BJ (cell line): Measurements from ENCODE around the gene NCOA7. TPM values are rescaled to one million over a fixed set of nuclear protein-coding genes. Genes with fewer than 3 reads are reported as not detected.

ENCODE experiments used
- CTCF ChIA-PET: fragments of 350-600 bp; formaldehyde crosslinking; extraction: SDS; loops from one replicate; lab custom pipeline; 2021; ENCODE audit warnings: antibody characterized with exemption, inconsistent platforms; lab: Yijun Ruan, JAX
- POLR2A ChIA-PET: fragments of 300-600 bp; sonication (Branson Sonifier 250); formaldehyde crosslinking; extraction: SDS; loops from one replicate; lab custom pipeline; 2021; ENCODE audit warnings: antibody characterized with exemption; lab: Charles Lee
- DNase-seq: peaks from one replicate; pipeline ENCODE4 v3.0.0-alpha.2; 2011; ENCODE audit warnings: low read depth
- H3K27me3 ChIP-seq: 2 replicates; pipeline ENCODE4 v1.6.0; 2011; ENCODE audit warnings: low read length; ENCODE audit not compliant: control insufficient read depth, insufficient read depth
- H3K36me3 ChIP-seq: 2 replicates; pipeline ENCODE4 v1.5.1; 2011; ENCODE audit warnings: low read length; ENCODE audit not compliant: control insufficient read depth, insufficient read depth
- H3K4me3 ChIP-seq: 2 replicates; pipeline ENCODE4 v1.5.1; 2011; ENCODE audit warnings: low read depth, mild to moderate bottlenecking, control low read depth, low read length
- CTCF ChIP-seq: IDR thresholded peaks from 2 replicates; pipeline ENCODE4 v1.5.1; 2011; ENCODE audit warnings: low read depth, mild to moderate bottlenecking, control low read depth, inconsistent platforms, low read length, moderate library complexity; ENCODE audit not compliant: insufficient read depth
- polyA plus RNA-seq: library from polyadenylated mRNA; depleted of rRNA; stranded (reverse); fragments of >200 nt; gene quantifications from 2 replicates; pipeline ENCODE4 v1.2.3, GENCODE V29; 2011

NCOA7 gene
- polyA plus RNA-seq, 1 experiment, result 27.2 TPM

DNA sequence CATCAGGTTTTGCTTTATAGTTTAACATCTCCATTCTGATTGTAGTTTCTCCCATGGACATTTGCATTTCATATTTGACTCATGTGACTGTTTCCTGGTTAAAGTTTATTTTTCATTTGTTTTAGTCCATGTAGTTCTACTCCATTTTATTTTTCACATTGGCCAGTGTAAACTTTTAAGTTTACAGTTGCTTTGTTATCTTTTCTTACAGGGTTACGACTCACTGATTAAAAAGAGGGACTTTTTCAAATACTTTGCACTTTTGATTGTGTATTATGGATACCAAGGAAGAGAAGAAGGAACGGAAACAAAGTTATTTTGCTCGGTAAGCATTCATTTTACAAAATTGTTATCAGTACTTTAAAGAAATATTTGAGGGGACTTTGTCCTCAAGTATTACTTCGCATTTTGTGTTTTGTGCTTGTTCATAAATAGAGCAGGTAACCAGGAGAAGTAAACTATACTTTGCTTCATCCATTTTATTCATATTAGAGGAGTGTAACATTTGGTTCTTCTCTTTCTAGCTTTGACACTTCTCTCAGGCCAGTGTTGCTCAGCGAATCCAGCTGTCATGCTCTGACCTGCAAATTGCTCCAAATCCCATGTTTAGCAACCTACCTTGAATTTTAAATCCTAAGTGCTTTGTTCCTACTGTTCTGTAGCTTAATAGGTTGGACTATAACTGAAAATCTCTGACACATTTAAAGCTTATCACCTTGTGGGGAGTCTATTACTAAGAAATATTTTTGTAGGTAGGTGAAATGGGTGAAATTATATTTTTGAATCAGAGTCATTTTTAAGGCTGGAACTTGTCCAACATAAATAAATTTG lies 24.5 kb downstream of the NCOA7 start:
- DNase-seq, result no peak
- Histone ChIP-seq H3K4me3 (no peak overlapping the region), H3K27me3 (no peaks in the 10 kb centered on the region), H3K36me3 (0 out of 2 replicates have a peak, but pooled peaks cover 1% of the 10 kb centered on the region)
- CTCF ChIA-PET, result no interaction called here
- POLR2A ChIA-PET, result no interaction called here
- TF ChIP-seq CTCF, result no peak

DNA sequence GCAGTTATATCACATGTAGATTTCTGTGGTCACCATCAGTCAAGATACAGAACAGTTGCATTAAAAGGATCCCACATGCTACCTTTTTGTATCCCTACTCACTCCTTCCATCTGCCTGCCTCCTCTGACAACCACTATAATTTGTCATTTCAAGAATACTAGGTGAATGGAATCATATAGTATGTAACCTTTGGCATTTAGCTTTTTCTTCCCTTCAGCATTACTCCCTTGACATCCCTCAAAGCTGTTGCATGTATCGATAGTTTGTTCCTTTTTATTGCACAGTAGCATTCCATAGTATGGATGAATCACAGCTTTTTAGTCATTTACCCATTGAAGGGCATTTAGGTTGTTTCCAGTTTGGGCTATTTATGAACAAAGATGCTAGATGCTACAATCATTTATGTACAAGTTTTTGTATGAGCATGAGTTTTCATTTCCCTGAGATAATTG lies 26.1 kb downstream of the NCOA7 start:
- 0 out of 2 replicates have a peak, but pooled peaks cover 2% of the 10 kb centered on the region for H3K36me3 ChIP-seq
- H3K27me3 ChIP-seq, result no peaks in the 10 kb centered on the region
- H3K4me3 ChIP-seq, result no peak overlapping the region
- POLR2A ChIA-PET, result no interaction called here
- no peak for TF ChIP-seq CTCF
- CTCF ChIA-PET, result interaction anchor here (0.9 to 1.5 kb wide), 2 partner anchors 22 to 41 kb away, joined by 4 to 5 read pairs; no protein-coding TSS in a partner anchor
- no peak for DNase-seq

- CTCF ChIA-PET, result interaction anchor here (0.9 to 1.5 kb wide), 2 partner anchors 40 to 135 kb away, joined by 3 to 5 read pairs; no protein-coding TSS in a partner anchor
Observed at GRCh38 chr6:125818225-125818657, 27.5 kb downstream of the NCOA7 start.

GRCh38 chr6:125818772-125819260 lies 28.1 kb downstream of the NCOA7 start:
- H3K36me3 ChIP-seq, result 0 out of 2 replicates have a peak, but pooled peaks cover 2% of the 10 kb centered on the region
- DNase-seq, result no peak
- TF ChIP-seq CTCF, result no peak
- ChIA-PET POLR2A (no interaction called here), CTCF (interaction anchor here (0.9 kb wide), 1 partner anchor 134 kb away, joined by 3 read pairs; no protein-coding TSS in a partner anchor)
- no peaks in the 10 kb centered on the region for H3K27me3 ChIP-seq
- H3K4me3 ChIP-seq, result no peak overlapping the region

More at GRCh38 chr6:125818225-125818657, 27.5 kb downstream of the NCOA7 start:
- DNase-seq, result peak; percentile 17
- Histone ChIP-seq H3K36me3 (0 out of 2 replicates have a peak, but pooled peaks cover 2% of the 10 kb centered on the region), H3K27me3 (no peaks in the 10 kb centered on the region), H3K4me3 (no peak overlapping the region)
- POLR2A ChIA-PET, result no interaction called here
- no peak for TF ChIP-seq CTCF
